ENCODE measurements around the gene ADD2. TPM values are rescaled to one million over a fixed set of nuclear protein-coding genes. Genes with fewer than 3 reads are reported as not detected.

Gene ADD2
- total and polyA plus RNA-seq, 2 experiments from 2014 or later, result 4.7 to 40.0 TPM

GRCh38 chr2:70725505-70725904, 42.5 kb downstream of the ADD2 start:
- peaks cover 8% of the 10 kb centered on the region for H3K4me1 ChIP-seq (ENCODE audit: low read depth)
- H3K9me3 ChIP-seq (ENCODE audit: low read depth), result no peaks in the 10 kb centered on the region
- H3K4me3 ChIP-seq, result no peak overlapping the region
- TF ChIP-seq CTCF (IDR thresholded peaks at IDR 0.05; ENCODE audit: low read depth, low read length), result no peak
- DNase-seq (ENCODE audit: low read depth in 1 of 2, low spot score in 1 of 2), result no peak
- no peaks in the 10 kb centered on the region for H3K36me3 ChIP-seq
- H3K27ac ChIP-seq, result no peak overlapping the region
- H3K27me3 ChIP-seq, result no peaks in the 10 kb centered on the region

- Histone ChIP-seq H3K4me1 (ENCODE audit: low read depth) (peaks cover 8% of the 10 kb centered on the region), H3K4me3 (no peak overlapping the region), H3K27me3 (no peaks in the 10 kb centered on the region), H3K27ac (no peak overlapping the region), H3K9me3 (ENCODE audit: low read depth) (no peaks in the 10 kb centered on the region), H3K36me3 (no peaks in the 10 kb centered on the region)
- no peak for TF ChIP-seq CTCF (IDR thresholded peaks at IDR 0.05; ENCODE audit: low read depth, low read length)
- no peak for DNase-seq (ENCODE audit: low read depth in 1 of 2, low spot score in 1 of 2)
These were observed 43.6 kb downstream of the ADD2 start for GRCh38 chr2:70724366-70724765.

- no peak for TF ChIP-seq CTCF (IDR thresholded peaks at IDR 0.05; ENCODE audit: low read depth, low read length)
- no peak for DNase-seq (ENCODE audit: low read depth in 1 of 2, low spot score in 1 of 2)
- H3K27me3 ChIP-seq, result no peaks in the 10 kb centered on the region
These were observed 44.6 kb downstream of the ADD2 start for GRCh38 chr2:70723286-70723885.

GRCh38 chr2:70720124-70720523, 47.9 kb downstream of the ADD2 start:
- no peak for DNase-seq (ENCODE audit: low read depth in 1 of 2, low spot score in 1 of 2)
- H3K36me3 ChIP-seq, result no peaks in the 10 kb centered on the region
- no peaks in the 10 kb centered on the region for H3K4me1 ChIP-seq (ENCODE audit: low read depth)
- TF ChIP-seq CTCF (IDR thresholded peaks at IDR 0.05; ENCODE audit: low read depth, low read length), result no peak
- H3K27ac ChIP-seq, result no peak overlapping the region
- H3K4me3 ChIP-seq, result no peak overlapping the region
- H3K27me3 ChIP-seq, result no peaks in the 10 kb centered on the region
- no peaks in the 10 kb centered on the region for H3K9me3 ChIP-seq (ENCODE audit: low read depth)

More at GRCh38 chr2:70723286-70723885, 44.6 kb downstream of the ADD2 start:
- Histone ChIP-seq H3K4me3 (no peak overlapping the region), H3K27ac (no peak overlapping the region), H3K4me1 (ENCODE audit: low read depth) (peaks cover 5% of the 10 kb centered on the region), H3K9me3 (ENCODE audit: low read depth) (no peaks in the 10 kb centered on the region), H3K36me3 (no peaks in the 10 kb centered on the region)

- no peaks in the 10 kb centered on the region for H3K9me3 ChIP-seq (ENCODE audit: low read depth)
- no peak overlapping the region for H3K27ac ChIP-seq
- H3K27me3 ChIP-seq, result no peaks in the 10 kb centered on the region
- peaks cover 4% of the 10 kb centered on the region for H3K4me1 ChIP-seq (ENCODE audit: low read depth)
- no peak for TF ChIP-seq CTCF (IDR thresholded peaks at IDR 0.05; ENCODE audit: low read depth, low read length)
- no peaks in the 10 kb centered on the region for H3K36me3 ChIP-seq
- no peak overlapping the region for H3K4me3 ChIP-seq
- no peak for DNase-seq (ENCODE audit: low read depth in 1 of 2, low spot score in 1 of 2)
These were observed 48.8 kb downstream of the ADD2 start for GRCh38 chr2:70719231-70719630.

Measured in cardiac muscle cell (in vitro differentiated cells and primary cell).